H1 (cell line): ENCODE data around the gene VAT1. TPM values are rescaled to one million over a fixed set of nuclear protein-coding genes. Genes with fewer than 3 reads are reported as not detected.

Source experiments
- CTCF ChIA-PET: fragments of 300-600 bp; sonication (Branson Sonifier 250); formaldehyde crosslinking; loops from one replicate; lab custom pipeline; 2021; ENCODE audit not compliant: partially characterized antibody; lab: Charles Lee
- POLR2A ChIA-PET: fragments of 300-600 bp; sonication (Branson Sonifier 250); formaldehyde crosslinking; loops from one replicate; lab custom pipeline; 2021; ENCODE audit warnings: inconsistent platforms; ENCODE audit not compliant: partially characterized antibody; lab: Charles Lee
- DNase-seq, 2 experiments: peaks; one replicate each; pipeline versions ENCODE4 v3.0.0 to v3.0.0-alpha.2; 2010 to 2022; ENCODE audit warnings: low spot score in 2 of 2, low read depth in 1 of 2, mixed read lengths in 1 of 2
- FAIRE-seq: peaks from 2 replicates; lab custom pipeline; 2011; peaks lifted over from hg19 to GRCh38; lab: Jason Lieb, UNC
- H2AFZ ChIP-seq: 2 replicates; pipeline ENCODE4 v1.8.1; 2012; ENCODE audit warnings: low read length, inconsistent platforms
- H2AK5ac ChIP-seq: 2 replicates; pipeline ENCODE4 v1.6.1; 2013; ENCODE audit warnings: low read depth, low read length
- H2BK120ac ChIP-seq: replicated peaks from 2 replicates; pipeline ENCODE3; 2013; ENCODE audit warnings: low read depth, low read length, inconsistent platforms
- H2BK12ac ChIP-seq: 2 replicates; pipeline ENCODE4 v1.6.1; 2013; ENCODE audit warnings: low read depth, low read length
- H2BK15ac ChIP-seq: 2 replicates; pipeline ENCODE4 v1.6.1; 2013; ENCODE audit warnings: low read length
- H2BK20ac ChIP-seq: 2 replicates; pipeline ENCODE4 v1.6.1; 2013; ENCODE audit warnings: low read length
- H2BK5ac ChIP-seq: 2 replicates; pipeline ENCODE4 v1.6.1; 2013; ENCODE audit warnings: low read depth, low read length
- H3K14ac ChIP-seq: 2 replicates; pipeline ENCODE4 v1.6.1; 2013; ENCODE audit warnings: inconsistent platforms; ENCODE audit not compliant: insufficient read length
- H3K18ac ChIP-seq: 2 replicates; pipeline ENCODE4 v1.6.1; 2013; ENCODE audit warnings: low read length; ENCODE audit errors: extremely low read depth
- H3K23ac ChIP-seq: 2 replicates; pipeline ENCODE4 v1.6.1; 2013; ENCODE audit warnings: inconsistent platforms; ENCODE audit not compliant: insufficient read length
- H3K23me2 ChIP-seq: 2 replicates; pipeline ENCODE4 v1.6.1; 2013; ENCODE audit warnings: low read depth, low read length
- H3K27ac ChIP-seq: 2 replicates; pipeline ENCODE4 v1.6.1; 2011; ENCODE audit warnings: low read depth, low read length, inconsistent platforms
- H3K27me3 ChIP-seq, 4 experiments: replicated peaks in 1 of 4; 1 replicate in 1 of 4; 2 replicates in 3 of 4; pipeline versions ENCODE4 v1.6.1 to v1.8.1; 2011 to 2013; ENCODE audit warnings: low read length in 3 of 4, mild to moderate bottlenecking in 3 of 4, inconsistent platforms in 2 of 4, mixed read lengths in 2 of 4, moderate library complexity in 1 of 4; ENCODE audit not compliant: control insufficient read depth in 3 of 4, insufficient read depth in 3 of 4; ENCODE audit errors: extremely low read depth in 1 of 4
- H3K36me3 ChIP-seq, 4 experiments: 2 replicates each; pipeline versions ENCODE4 v1.6.1 to v1.8.1; 2011 to 2013; ENCODE audit warnings: mild to moderate bottlenecking in 4 of 4, low read length in 3 of 4, moderate library complexity in 2 of 4, control low read depth in 1 of 4, inconsistent platforms in 1 of 4; ENCODE audit not compliant: insufficient read depth in 4 of 4, control insufficient read depth in 2 of 4
- H3K4ac ChIP-seq: replicated peaks from 2 replicates; pipeline ENCODE3; 2013; ENCODE audit warnings: low read length, low read depth, mixed read lengths, inconsistent platforms; ENCODE audit not compliant: insufficient read length
- H3K4me1 ChIP-seq, 4 experiments: replicated peaks in 1 of 4; 1 replicate in 1 of 4; 2 replicates in 3 of 4; pipeline versions ENCODE4 v1.6.1 to v1.8.1; 2011 to 2013; ENCODE audit warnings: low read length in 3 of 4, inconsistent platforms in 2 of 4, mixed read lengths in 1 of 4; ENCODE audit not compliant: insufficient read depth in 4 of 4, control insufficient read depth in 3 of 4
- H3K4me2 ChIP-seq, 2 experiments: 2 replicates each; pipeline versions ENCODE4 v1.6.1 to v1.8.1; 2011 to 2013; ENCODE audit warnings: low read depth in 2 of 2, low read length in 2 of 2, control low read depth in 1 of 2, inconsistent platforms in 1 of 2, mild to moderate bottlenecking in 1 of 2; ENCODE audit not compliant: insufficient read depth in 1 of 2
- H3K4me3 ChIP-seq, 4 experiments: fragments of 200-600, 300-600 bp in 1 of 4; sonication (generic), shearing (Covaris generic), sonication (Bioruptor Twin) in 1 of 4; 2 replicates each; pipeline versions ENCODE4 v1.5.1 to v1.8.1; 2011 to 2016; ENCODE audit warnings: low read length in 4 of 4, low read depth in 3 of 4, control low read depth in 2 of 4, inconsistent platforms in 2 of 4, mild to moderate bottlenecking in 2 of 4, mixed read lengths in 1 of 4, moderate library complexity in 1 of 4; ENCODE audit not compliant: insufficient read depth in 2 of 4; ENCODE audit errors: extremely low read depth in 1 of 4
- H3K56ac ChIP-seq: replicated peaks from 2 replicates; pipeline ENCODE3; 2013; ENCODE audit warnings: low read depth, mild to moderate bottlenecking, mixed read lengths, low read length, inconsistent platforms; ENCODE audit not compliant: insufficient read length
- H3K79me1 ChIP-seq: 2 replicates; pipeline ENCODE4 v1.6.1; 2013; ENCODE audit warnings: low read depth, low read length, control low read depth
- H3K79me2 ChIP-seq, 2 experiments: 2 replicates each; pipeline versions ENCODE4 v1.6.1 to v1.8.1; 2012 to 2013; ENCODE audit warnings: low read length in 2 of 2, mild to moderate bottlenecking in 2 of 2, inconsistent platforms in 1 of 2; ENCODE audit not compliant: insufficient read depth in 2 of 2, control insufficient read depth in 1 of 2
- H3K9ac ChIP-seq, 4 experiments: replicated peaks in 1 of 4; 1 replicate in 1 of 4; 2 replicates in 3 of 4; pipeline versions ENCODE4 v1.6.1 to v1.8.1; 2011 to 2013; ENCODE audit warnings: low read depth in 3 of 4, low read length in 3 of 4, control low read depth in 2 of 4, mild to moderate bottlenecking in 2 of 4, moderate library complexity in 2 of 4, inconsistent platforms in 1 of 4; ENCODE audit errors: extremely low read depth in 1 of 4
- H3K9me3 ChIP-seq, 2 experiments: 2 replicates each; pipeline versions ENCODE4 v1.6.1 to v1.8.1; 2012 to 2013; ENCODE audit warnings: mild to moderate bottlenecking in 2 of 2, moderate library complexity in 2 of 2, control low read depth in 1 of 2, inconsistent platforms in 1 of 2, low read depth in 1 of 2, low read length in 1 of 2, mixed read lengths in 1 of 2; ENCODE audit not compliant: insufficient read depth in 2 of 2
- H4K20me1 ChIP-seq, 2 experiments: replicated peaks in 1 of 2; 2 replicates each; pipeline versions ENCODE3 to v1.8.1; 2011 to 2013; ENCODE audit warnings: inconsistent platforms in 2 of 2, low read length in 2 of 2, mild to moderate bottlenecking in 1 of 2; ENCODE audit not compliant: insufficient read depth in 2 of 2, control insufficient read depth in 1 of 2
- H4K5ac ChIP-seq: 2 replicates; pipeline ENCODE4 v1.6.1; 2013; ENCODE audit warnings: low read length, low read depth, mixed read lengths, inconsistent platforms; ENCODE audit not compliant: insufficient read length
- H4K8ac ChIP-seq: 2 replicates; pipeline ENCODE4 v1.8.0; 2013; ENCODE audit warnings: mild to moderate bottlenecking, moderate library complexity, low read length, inconsistent platforms; ENCODE audit not compliant: insufficient read depth; ENCODE audit errors: extremely low read depth
- H4K91ac ChIP-seq: replicated peaks from 2 replicates; pipeline ENCODE3; 2013; ENCODE audit warnings: low read length, mixed read lengths, inconsistent platforms; ENCODE audit not compliant: insufficient read length
- CBX5 ChIP-seq: fragments of 300-800, 300-1000 bp; sonication (generic); IDR thresholded peaks from 2 replicates; pipeline ENCODE4 v1.7.1; 2016; ENCODE audit warnings: antibody characterized with exemption, low read length, low read depth
- PHF8 ChIP-seq: fragments of 200-600 bp; sonication (generic); conservative IDR thresholded peaks from 2 replicates; pipeline ENCODE4 v1.7.1; 2012; ENCODE audit warnings: low read depth, mild to moderate bottlenecking, inconsistent platforms, low read length, moderate library complexity
- WGBS, 2 experiments: shearing (Covaris generic) in 1 of 2; methylation state at CpG; one replicate each; pipeline versions ENCODE4 v1.1.6 to v1.1.7; 2013 to 2015; ENCODE audit warnings: low lambda C conversion rate in 2 of 2, mixed read lengths in 2 of 2, inconsistent platforms in 1 of 2, low coverage in 1 of 2, missing lambda C conversion rate in 1 of 2; ENCODE audit not compliant: insufficient replicate concordance in 2 of 2, insufficient coverage in 1 of 2, insufficient read length in 1 of 2; ENCODE audit errors: extremely low coverage in 1 of 2, missing lambda C conversion rate in 1 of 2; 5-methylcytosine and 5-hydroxymethylcytosine counted together
- polyA plus RNA-seq, 7 experiments: library from polyadenylated mRNA; depleted of rRNA in 3 of 7; stranded (reverse) in 5 of 7; unstranded in 2 of 7; fragments of >200 nt in 5 of 7; fragments of 200-250 nt in 2 of 7; gene quantifications; 1 replicate in 5 of 7; 2 replicates in 1 of 7; 4 replicates in 1 of 7; pipeline versions ENCODE4 v1.2.1 to v1.2.3, GENCODE V29; 2011 to 2013; ENCODE audit warnings: missing spikeins in 2 of 7, mixed read lengths in 2 of 7
- total RNA-seq: library from RNA; stranded (reverse); fragmentation: NEBNext Ultra II Directional; extraction: Animal tissue kit (Norgen Biotek cat#: 25700); gene quantifications from 2 replicates; pipeline ENCODE4 v1.2.1, GENCODE V29; 2021

The VAT1 gene
- total and polyA plus RNA-seq, 2 of the 8 experiments (the other 6 are each of a cell fraction or from before 2014, with no cell fraction given) = 200 to 295 TPM

GRCh38 chr17:43031666-43032065, 9.5 kb upstream of the VAT1 start:
- Histone ChIP-seq H3K4ac (no peak overlapping the region), H3K27me3 (no peaks in the 10 kb centered on the region), H4K91ac (no peak overlapping the region), H3K23ac (no peak overlapping the region), H2BK15ac (no peak overlapping the region), H3K4me2 (no peak overlapping the region), H4K5ac (no peak overlapping the region), H3K9ac (no peak overlapping the region), H4K8ac (no peak overlapping the region), H3K56ac (no peak overlapping the region), H3K4me3 (no peak overlapping the region), H3K14ac (no peak overlapping the region), H3K79me1 (no peaks in the 10 kb centered on the region; the same call in 1 of the 2 replicates), H4K20me1 (no peaks in the 10 kb centered on the region), H3K4me1 (peaks cover 25 to 46% (median 36%) of the 10 kb centered on the region in 4 experiments), H2AFZ (no peak overlapping the region), H2BK5ac (no peak overlapping the region), H3K27ac (no peak overlapping the region), H2AK5ac (no peak overlapping the region; the same call in 1 of the 2 replicates), H3K36me3 (peaks cover 0 to 22% (median 4%) of the 10 kb centered on the region in 4 experiments; a peak in 2 of 8 replicates), H2BK120ac (no peak overlapping the region), H3K9me3 (no peaks in the 10 kb centered on the region), H3K18ac (no peak overlapping the region), H3K23me2 (no peaks in the 10 kb centered on the region), H2BK20ac (no peak overlapping the region), H3K79me2 (no peaks in the 10 kb centered on the region; a peak in 1 of 4 replicates), H2BK12ac (no peak overlapping the region)
- CTCF ChIA-PET = interaction anchor here (1.0 to 1.3 kb wide), 3 partner anchors 35 to 278 kb away, joined by 3 to 5 read pairs (median 4); no protein-coding TSS in a partner anchor
- TF ChIP-seq PHF8 (no peak), CBX5 (no peak)
- WGBS, 2 experiments = 84% methylated on average over 3 of the region's 3 CpGs; no CpG with 5 or more reads in 1 of the 2 experiments
- POLR2A ChIA-PET = interaction anchor here (0.6 to 4.0 kb wide), 4 partner anchors 10 to 108 kb away, joined by 3 to 21 read pairs (median 13); partner anchors contain the start of genes RPL27 and VAT1
- DNase-seq = no peak
- no peak for FAIRE-seq
